ENCODE measurements around the gene SLC25A10.
A peak's percentile ranks its signal among the peaks of the same experiment; 100 is the strongest.

SLC25A10 gene

DNA sequence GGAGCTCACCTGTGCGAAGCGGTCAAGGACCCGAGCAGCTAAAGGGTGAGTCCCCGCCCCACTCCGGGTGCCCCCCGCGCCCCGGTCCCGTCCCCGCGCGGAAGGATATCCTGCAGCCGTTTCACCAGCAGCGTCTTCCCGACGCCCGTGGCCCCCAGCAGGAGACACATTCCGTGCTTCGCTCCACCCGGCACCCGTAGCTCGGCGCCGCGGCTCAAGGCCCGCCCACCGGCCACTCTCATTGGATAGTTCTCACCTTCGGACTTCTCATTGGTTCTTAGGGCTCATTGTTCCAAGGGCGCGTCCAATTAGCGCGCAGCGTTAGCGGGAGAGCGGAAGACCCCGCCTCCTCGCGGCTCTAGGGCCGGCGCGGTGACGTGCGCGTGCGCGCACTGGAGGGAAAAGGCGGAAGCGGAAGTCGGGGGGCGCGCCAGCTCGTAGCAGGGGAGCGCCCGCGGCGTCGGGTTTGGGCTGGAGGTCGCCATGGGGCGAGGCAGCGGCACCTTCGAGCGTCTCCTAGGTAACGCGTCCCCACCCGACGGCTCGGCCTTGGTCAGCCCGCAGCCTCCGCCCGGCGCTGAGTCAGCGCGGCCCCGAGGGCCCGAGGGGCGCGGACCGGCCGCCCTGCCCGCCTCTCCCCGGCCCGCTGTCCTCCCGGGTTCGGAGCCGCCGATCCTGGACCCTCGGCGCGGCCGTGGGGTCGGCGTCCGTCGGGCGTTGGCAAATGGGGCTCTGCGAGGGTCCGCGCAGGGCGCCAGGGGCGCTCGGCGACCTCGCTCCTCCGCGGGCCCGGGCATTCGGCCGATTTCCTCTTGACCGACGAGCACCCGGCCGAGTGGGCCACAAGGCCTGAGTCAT, 28.3 kb upstream of the SLC25A10 start, which contains the start of the genes ARL16 and HGS:
ARL16 (minus strand) TSS at position 214 of the 858 bp plus-strand sequence; CDS start at position 170, 44 bp downstream.
HGS (plus strand) TSS at position 428 of the 858 bp plus-strand sequence; CDS start at position 484, 56 bp downstream.
- DNase-seq (ENCODE audit: extremely low spot score), result peak; percentile 99
- ChIA-PET POLR2A (interaction anchor here (0.6 to 6.2 kb wide), 18 partner anchors 10 to 388 kb away, joined by 3 to 120 read pairs (median 6); partner anchors contain the start of genes CCDC137, CENPX, LRRC45 and MRPL12), CTCF (interaction anchor here (0.6 to 1.7 kb wide), 5 partner anchors 19 to 243 kb away, joined by 3 to 5 read pairs (median 3); partner anchors contain the start of gene MRPL12)
- TF ChIP-seq CTBP1 (IDR thresholded peaks at IDR 0.05; ENCODE audit: borderline replicate concordance), result no peak
- TF ChIP-seq FOXM1 (IDR thresholded peaks at IDR 0.05; ENCODE audit: borderline replicate concordance), result no peak
- peak; percentile 71; the same call in 1 of the 2 replicates for TF ChIP-seq LEF1 (IDR thresholded peaks at IDR 0.05; ENCODE audit: borderline replicate concordance)
- no peak for TF ChIP-seq ARNT (IDR thresholded peaks at IDR 0.05)
- TF ChIP-seq, protein P1, sequence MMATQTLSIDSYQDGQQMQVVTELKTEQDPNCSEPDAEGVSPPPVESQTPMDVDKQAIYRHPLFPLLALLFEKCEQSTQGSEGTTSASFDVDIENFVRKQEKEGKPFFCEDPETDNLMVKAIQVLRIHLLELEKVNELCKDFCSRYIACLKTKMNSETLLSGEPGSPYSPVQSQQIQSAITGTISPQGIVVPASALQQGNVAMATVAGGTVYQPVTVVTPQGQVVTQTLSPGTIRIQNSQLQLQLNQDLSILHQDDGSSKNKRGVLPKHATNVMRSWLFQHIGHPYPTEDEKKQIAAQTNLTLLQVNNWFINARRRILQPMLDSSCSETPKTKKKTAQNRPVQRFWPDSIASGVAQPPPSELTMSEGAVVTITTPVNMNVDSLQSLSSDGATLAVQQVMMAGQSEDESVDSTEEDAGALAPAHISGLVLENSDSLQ (IDR thresholded peaks at IDR 0.05), result no peak
- TF ChIP-seq L3MBTL2 (conservative IDR thresholded peaks at IDR 0.05), result no peak
- TF ChIP-seq SP1 (IDR thresholded peaks at IDR 0.05), result no peak
- TF ChIP-seq ELF4 (IDR thresholded peaks at IDR 0.05), result peak; percentile 93
- no peak for TF ChIP-seq SUZ12 (IDR thresholded peaks at IDR 0.05)
- no peak for TF ChIP-seq FOXA1 (IDR thresholded peaks at IDR 0.05)
- no peak for TF ChIP-seq FOXK2 (IDR thresholded peaks at IDR 0.05)

DNA sequence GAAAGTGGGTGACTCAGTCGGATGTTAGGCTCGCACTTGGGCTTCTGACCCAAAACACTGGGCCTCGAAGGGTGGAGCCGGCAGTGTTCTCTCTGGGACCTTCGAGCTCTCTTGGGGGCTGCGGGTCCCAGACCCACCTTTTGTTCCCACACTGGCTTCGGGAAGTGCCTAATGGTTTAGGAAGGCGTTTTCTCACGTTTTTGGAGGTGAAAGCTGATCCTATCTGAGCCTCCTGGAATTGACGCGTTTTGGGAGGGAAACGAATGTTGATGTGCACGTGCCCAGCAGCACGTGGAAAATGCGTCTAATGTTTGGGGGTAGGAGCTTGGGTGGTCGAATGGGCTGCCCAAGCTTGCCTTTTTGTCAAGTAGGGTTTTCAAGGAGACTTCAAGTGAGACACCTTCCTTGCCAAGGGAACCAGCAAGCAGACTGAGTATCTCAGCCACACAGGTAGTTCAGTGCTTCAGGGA, 27.6 kb upstream of the SLC25A10 start:
- CTCF ChIA-PET, result interaction anchor here (0.6 to 1.4 kb wide), 3 partner anchors 18 to 25 kb away, joined by 3 to 4 read pairs (median 3); partner anchors contain the start of gene MRPL12
- TF ChIP-seq BHLHE40 (IDR thresholded peaks at IDR 0.05; ENCODE audit: borderline replicate concordance) (no peak), L3MBTL2 (conservative IDR thresholded peaks at IDR 0.05) (peak; percentile 99)
- no peak for DNase-seq (ENCODE audit: extremely low spot score)
- POLR2A ChIA-PET, result interaction anchor here (0.9 to 6.2 kb wide), 10 partner anchors 10 to 242 kb away, joined by 3 to 120 read pairs (median 8); partner anchors contain the start of genes CCDC137, MRPL12, OXLD1 and PDE6G

DNA sequence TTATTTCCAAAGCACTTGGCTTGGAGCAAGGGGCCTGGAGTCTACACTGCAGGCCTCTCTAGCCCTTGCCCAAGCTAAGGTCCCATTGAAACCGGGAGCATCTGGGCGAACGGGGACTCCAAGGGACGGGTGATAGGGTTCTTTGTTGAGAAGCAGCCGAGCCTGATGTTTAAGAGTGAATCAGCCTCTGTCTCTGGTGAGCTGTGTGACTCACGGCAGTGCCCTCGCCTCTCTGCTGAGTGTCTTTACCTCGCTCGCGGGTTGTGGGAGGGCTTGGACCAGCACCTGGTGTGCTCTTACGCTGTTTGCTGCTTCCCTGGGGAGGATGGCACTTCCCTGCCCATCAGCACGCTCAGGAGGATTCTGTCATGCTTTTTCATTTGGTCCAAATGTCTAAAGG, 27.0 kb upstream of the SLC25A10 start:
- TF ChIP-seq SUZ12 (IDR thresholded peaks at IDR 0.05) (no peak), ELF4 (IDR thresholded peaks at IDR 0.05) (no peak), ARNT (IDR thresholded peaks at IDR 0.05) (no peak), ZNF384 (IDR thresholded peaks at IDR 0.05) (no peak), LEF1 (IDR thresholded peaks at IDR 0.05; ENCODE audit: borderline replicate concordance) (no peak), TARDBP (IDR thresholded peaks at IDR 0.05) (no peak), L3MBTL2 (conservative IDR thresholded peaks at IDR 0.05) (no peak), CTBP1 (IDR thresholded peaks at IDR 0.05; ENCODE audit: borderline replicate concordance) (no peak), HDGF (IDR thresholded peaks at IDR 0.05; ENCODE audit: borderline replicate concordance) (no peak), NFRKB (IDR thresholded peaks at IDR 0.05) (no peak), FOXM1 (IDR thresholded peaks at IDR 0.05; ENCODE audit: borderline replicate concordance) (no peak), BHLHE40 (IDR thresholded peaks at IDR 0.05; ENCODE audit: borderline replicate concordance) (no peak), FOXK2 (IDR thresholded peaks at IDR 0.05) (no peak)
- TF ChIP-seq, protein P1 (IDR thresholded peaks at IDR 0.05), result no peak
- DNase-seq (ENCODE audit: extremely low spot score), result no peak
- CTCF ChIA-PET, result interaction anchor here (1.4 kb wide), 1 partner anchor 17 kb away, joined by 4 read pairs; the partner anchor contains the start of gene MRPL12
- POLR2A ChIA-PET, result interaction anchor here (0.9 to 6.2 kb wide), 4 partner anchors 11 to 22 kb away, joined by 3 to 120 read pairs (median 26); partner anchors contain the start of gene MRPL12

DNA sequence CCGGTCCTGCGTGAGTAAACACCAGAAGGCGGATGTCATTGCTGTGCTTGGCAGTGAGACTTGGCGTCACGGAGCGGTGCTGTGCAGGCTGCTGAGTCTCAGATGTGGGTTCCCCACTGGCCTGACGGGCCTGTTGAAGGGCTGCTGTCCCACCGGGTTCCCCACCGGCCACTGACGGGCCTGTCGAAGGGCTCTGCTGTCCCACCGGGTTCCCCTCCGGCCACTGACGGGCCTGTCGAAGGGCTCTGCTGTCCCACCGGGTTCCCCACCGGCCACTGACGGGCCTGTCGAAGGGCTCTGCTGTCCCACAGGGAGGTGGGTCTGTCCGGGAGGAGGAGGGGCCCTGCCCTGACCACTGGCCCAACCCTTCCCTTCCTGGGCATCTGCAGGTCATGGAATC, 25.5 kb upstream of the SLC25A10 start:
- CTCF ChIA-PET, result no interaction called here
- POLR2A ChIA-PET, result interaction anchor here (6.2 kb wide), 1 partner anchor 16 kb away, joined by 120 read pairs; the partner anchor contains the start of gene MRPL12
- TF ChIP-seq LEF1 (IDR thresholded peaks at IDR 0.05; ENCODE audit: borderline replicate concordance), result no peak
- no peak for TF ChIP-seq ZNF384 (IDR thresholded peaks at IDR 0.05)
- TF ChIP-seq BHLHE40 (IDR thresholded peaks at IDR 0.05; ENCODE audit: borderline replicate concordance), result no peak
- TF ChIP-seq ARNT (IDR thresholded peaks at IDR 0.05), result no peak
- TF ChIP-seq SUZ12 (IDR thresholded peaks at IDR 0.05), result no peak
- no peak for TF ChIP-seq L3MBTL2 (conservative IDR thresholded peaks at IDR 0.05)
- TF ChIP-seq FOXK2 (IDR thresholded peaks at IDR 0.05), result no peak

DNA sequence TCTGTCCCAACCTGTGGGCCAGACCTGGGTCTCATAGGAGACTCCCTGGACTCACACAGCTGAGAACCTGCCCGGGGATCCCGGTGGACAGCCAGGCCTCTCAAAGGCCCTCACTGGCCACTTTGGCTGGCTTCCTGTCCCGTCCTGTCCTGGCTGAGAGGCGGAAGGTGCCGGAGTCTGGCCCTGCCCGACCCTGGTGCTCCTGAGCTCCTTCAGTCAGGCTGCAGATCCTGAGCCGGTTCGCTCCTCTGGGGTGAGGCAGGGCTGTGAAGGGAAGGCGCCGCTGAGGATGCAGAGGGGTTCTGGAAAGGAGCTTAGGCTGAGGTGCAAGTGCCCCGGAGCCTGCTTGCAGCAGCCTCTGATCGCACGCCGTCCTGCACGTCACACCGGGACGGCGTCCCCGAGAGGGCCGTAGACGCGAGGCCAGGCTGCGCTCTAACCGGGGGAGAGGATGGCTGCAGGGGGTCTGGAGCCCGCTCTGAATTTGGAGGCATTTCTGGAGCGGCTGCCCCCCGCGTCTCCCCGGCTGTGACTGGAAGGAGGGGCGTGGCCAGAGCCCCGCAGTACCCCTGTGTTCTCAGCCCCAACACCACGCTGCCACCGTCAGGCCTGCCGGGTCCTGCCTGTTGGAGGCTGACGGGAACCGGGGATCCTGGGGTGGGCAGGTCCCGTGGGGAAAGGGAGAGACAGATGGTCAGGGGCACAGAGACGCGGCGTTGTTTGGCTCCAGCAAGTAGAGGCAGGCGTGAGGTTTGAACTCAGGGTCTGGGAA, 24.1 kb upstream of the SLC25A10 start:
- TF ChIP-seq ELF4 (IDR thresholded peaks at IDR 0.05) (no peak), L3MBTL2 (conservative IDR thresholded peaks at IDR 0.05) (no peak), HDGF (IDR thresholded peaks at IDR 0.05; ENCODE audit: borderline replicate concordance) (no peak), LEF1 (IDR thresholded peaks at IDR 0.05; ENCODE audit: borderline replicate concordance) (no peak), NFRKB (IDR thresholded peaks at IDR 0.05) (no peak), ZNF384 (IDR thresholded peaks at IDR 0.05) (no peak), TARDBP (IDR thresholded peaks at IDR 0.05) (no peak), BHLHE40 (IDR thresholded peaks at IDR 0.05; ENCODE audit: borderline replicate concordance) (no peak), FOXK2 (IDR thresholded peaks at IDR 0.05) (no peak), CTBP1 (IDR thresholded peaks at IDR 0.05; ENCODE audit: borderline replicate concordance) (no peak), SUZ12 (IDR thresholded peaks at IDR 0.05) (no peak), ARNT (IDR thresholded peaks at IDR 0.05) (no peak), FOXA1 (IDR thresholded peaks at IDR 0.05) (no peak), SP1 (IDR thresholded peaks at IDR 0.05) (no peak), FOXM1 (IDR thresholded peaks at IDR 0.05; ENCODE audit: borderline replicate concordance) (no peak)
- TF ChIP-seq, protein P1 (IDR thresholded peaks at IDR 0.05), result no peak
- ChIA-PET CTCF (no interaction called here), POLR2A (interaction anchor here (6.2 kb wide), 1 partner anchor 15 kb away, joined by 120 read pairs; the partner anchor contains the start of gene MRPL12)
- no peak for DNase-seq (ENCODE audit: extremely low spot score)

More for the DNA sequence above, 25.5 kb upstream of the SLC25A10 start:
- no peak for DNase-seq (ENCODE audit: extremely low spot score)
